Breast epithelium (tissue), 3 donors: Measurements from ENCODE around the gene LEP.

ENCODE experiments used
- POLR2A ChIP-seq: fragments of 450-650 bp; IDR thresholded peaks from one replicate; pipeline ENCODE4 v1.6.1; 2016; ENCODE audit warnings: antibody characterized with exemption, mild to moderate bottlenecking, moderate library complexity
- TF ChIP-seq, protein P1 (sequence below), 3 donors: fragments of 450-650 bp; IDR thresholded peaks; one replicate each; pipeline ENCODE4 v1.5.1; 2016 to 2017; ENCODE audit warnings: antibody characterized with exemption in 3 of 3, mild to moderate bottlenecking in 3 of 3, moderate library complexity in 3 of 3

DNA sequence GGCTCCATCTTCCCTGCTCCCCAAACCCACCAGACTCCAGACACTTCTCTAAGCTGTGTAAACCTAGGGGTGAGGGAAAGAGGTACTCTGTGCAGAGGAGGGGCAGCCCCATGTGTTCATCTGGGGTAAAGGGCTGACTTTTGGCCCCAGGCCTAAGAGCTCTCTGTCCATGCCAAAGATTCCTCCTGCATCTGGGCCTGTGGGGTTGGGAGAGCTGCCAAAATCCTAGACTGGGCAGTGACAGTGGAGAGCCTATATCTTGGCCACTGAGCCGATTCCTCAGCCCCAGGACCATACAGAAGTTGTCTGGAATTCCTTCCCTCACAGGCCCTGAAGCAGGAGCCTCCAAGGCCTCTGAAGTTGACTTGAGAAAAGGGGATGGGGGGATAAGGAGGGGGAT is 25.3 kb upstream of the LEP start:
- TF ChIP-seq, protein P1, sequence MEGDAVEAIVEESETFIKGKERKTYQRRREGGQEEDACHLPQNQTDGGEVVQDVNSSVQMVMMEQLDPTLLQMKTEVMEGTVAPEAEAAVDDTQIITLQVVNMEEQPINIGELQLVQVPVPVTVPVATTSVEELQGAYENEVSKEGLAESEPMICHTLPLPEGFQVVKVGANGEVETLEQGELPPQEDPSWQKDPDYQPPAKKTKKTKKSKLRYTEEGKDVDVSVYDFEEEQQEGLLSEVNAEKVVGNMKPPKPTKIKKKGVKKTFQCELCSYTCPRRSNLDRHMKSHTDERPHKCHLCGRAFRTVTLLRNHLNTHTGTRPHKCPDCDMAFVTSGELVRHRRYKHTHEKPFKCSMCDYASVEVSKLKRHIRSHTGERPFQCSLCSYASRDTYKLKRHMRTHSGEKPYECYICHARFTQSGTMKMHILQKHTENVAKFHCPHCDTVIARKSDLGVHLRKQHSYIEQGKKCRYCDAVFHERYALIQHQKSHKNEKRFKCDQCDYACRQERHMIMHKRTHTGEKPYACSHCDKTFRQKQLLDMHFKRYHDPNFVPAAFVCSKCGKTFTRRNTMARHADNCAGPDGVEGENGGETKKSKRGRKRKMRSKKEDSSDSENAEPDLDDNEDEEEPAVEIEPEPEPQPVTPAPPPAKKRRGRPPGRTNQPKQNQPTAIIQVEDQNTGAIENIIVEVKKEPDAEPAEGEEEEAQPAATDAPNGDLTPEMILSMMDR (IDR thresholded peaks at IDR 0.05), result no peak
- no peak for TF ChIP-seq POLR2A
